Measurements from ENCODE around the gene HPSE2. TPM values are rescaled to one million over a fixed set of nuclear protein-coding genes. Genes with fewer than 3 reads are reported as not detected.
"Not testable (repeated sequence)": the region's sequence is repeated elsewhere in the genome, so short reads cannot be mapped to it uniquely, and the experiment has no call there.

The HPSE2 gene
- total RNA-seq, 1 experiment from 2014 or later, result not detected

DNA sequence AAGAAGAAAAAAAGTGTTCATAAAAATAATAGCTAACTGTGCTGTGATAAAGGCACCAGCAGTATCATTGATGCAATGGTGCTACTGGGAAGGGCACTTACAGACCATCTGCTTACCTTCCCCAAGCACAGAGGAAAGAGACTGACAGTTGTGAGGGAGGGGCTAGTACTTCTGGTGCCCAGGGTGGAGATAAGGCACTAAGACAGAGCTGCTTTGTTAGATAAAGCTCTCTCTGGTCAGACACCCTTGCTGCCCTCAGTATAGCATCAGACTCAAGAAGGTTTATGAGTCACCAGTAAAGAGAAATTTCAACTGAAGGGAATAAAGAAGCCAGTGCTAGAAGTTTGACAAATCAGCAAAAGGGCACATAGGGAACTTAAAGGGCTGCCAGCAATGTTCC lies 325.6 kb downstream of the HPSE2 start:
- H3K27ac ChIP-seq (ENCODE audit: low read length), result no peak overlapping the region
- intact Hi-C loops (cut with micrococcal nuclease; ENCODE audit: unreplicated experiment) (no loop called here), in situ Hi-C loops (cut with HindIII; ENCODE audit: low pct_unique_long_range_greater_than_20kb, low sequenced_read_pairs) (no loop called here)
- H3K4me1 ChIP-seq (ENCODE audit: control insufficient read depth, insufficient read depth, low read length), result no peaks in the 10 kb centered on the region
- POLR2A ChIA-PET, result no interaction called here
- no peaks in the 10 kb centered on the region for H3K27me3 ChIP-seq (ENCODE audit: control insufficient read depth, insufficient read depth, low read length)
- H3K36me3 ChIP-seq (ENCODE audit: control insufficient read depth, insufficient read depth, low read length), result no peaks in the 10 kb centered on the region
- DNase-seq (ENCODE audit: low read depth, low spot score), result no peak
- H3K9me3 ChIP-seq (ENCODE audit: control insufficient read depth, insufficient read depth, low read depth, low read length), result no peaks in the 10 kb centered on the region
- H3K4me3 ChIP-seq (ENCODE audit: low read depth in 2 of 2, low read length in 2 of 2), result no peak overlapping the region
- no peak for ATAC-seq
- BruUV-seq (replicated peaks), result no TSS peak
- CTCF ChIA-PET, result no interaction called here
- TF ChIP-seq TCF7L2 (IDR thresholded peaks at IDR 0.05; ENCODE audit: low read depth, low read length), result no peak

DNA sequence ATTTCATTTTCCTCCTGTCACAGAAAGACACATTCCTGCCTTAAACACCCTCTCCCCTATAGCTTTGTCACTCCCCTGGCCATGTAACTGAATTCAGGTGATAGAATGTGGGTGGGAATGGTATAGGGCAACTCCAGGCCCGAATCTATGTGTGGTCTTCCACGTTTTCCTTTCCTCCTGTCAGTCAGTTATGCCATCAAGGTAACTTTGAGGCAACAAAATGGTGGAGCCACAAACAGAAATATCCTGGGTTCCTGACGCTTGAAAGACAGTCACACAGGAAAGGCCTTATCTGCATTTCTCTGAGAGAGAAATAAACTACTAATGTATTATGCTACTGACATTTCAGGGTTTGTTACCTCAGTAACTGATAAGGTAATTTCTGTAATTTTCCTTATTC lies 326.8 kb downstream of the HPSE2 start:
- DNase-seq (ENCODE audit: low read depth, low spot score) (no peak), ATAC-seq (no peak)
- TF ChIP-seq, protein P1, sequence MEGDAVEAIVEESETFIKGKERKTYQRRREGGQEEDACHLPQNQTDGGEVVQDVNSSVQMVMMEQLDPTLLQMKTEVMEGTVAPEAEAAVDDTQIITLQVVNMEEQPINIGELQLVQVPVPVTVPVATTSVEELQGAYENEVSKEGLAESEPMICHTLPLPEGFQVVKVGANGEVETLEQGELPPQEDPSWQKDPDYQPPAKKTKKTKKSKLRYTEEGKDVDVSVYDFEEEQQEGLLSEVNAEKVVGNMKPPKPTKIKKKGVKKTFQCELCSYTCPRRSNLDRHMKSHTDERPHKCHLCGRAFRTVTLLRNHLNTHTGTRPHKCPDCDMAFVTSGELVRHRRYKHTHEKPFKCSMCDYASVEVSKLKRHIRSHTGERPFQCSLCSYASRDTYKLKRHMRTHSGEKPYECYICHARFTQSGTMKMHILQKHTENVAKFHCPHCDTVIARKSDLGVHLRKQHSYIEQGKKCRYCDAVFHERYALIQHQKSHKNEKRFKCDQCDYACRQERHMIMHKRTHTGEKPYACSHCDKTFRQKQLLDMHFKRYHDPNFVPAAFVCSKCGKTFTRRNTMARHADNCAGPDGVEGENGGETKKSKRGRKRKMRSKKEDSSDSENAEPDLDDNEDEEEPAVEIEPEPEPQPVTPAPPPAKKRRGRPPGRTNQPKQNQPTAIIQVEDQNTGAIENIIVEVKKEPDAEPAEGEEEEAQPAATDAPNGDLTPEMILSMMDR (IDR thresholded peaks at IDR 0.05), result no peak
- TF ChIP-seq POLR2AphosphoS5 (IDR thresholded peaks at IDR 0.05; ENCODE audit: low read depth, low read length), result no peak
- TF ChIP-seq SIN3A (IDR thresholded peaks at IDR 0.05; ENCODE audit: borderline replicate concordance, insufficient read depth, low read depth, low read length), result no peak
- TF ChIP-seq, protein P2, sequence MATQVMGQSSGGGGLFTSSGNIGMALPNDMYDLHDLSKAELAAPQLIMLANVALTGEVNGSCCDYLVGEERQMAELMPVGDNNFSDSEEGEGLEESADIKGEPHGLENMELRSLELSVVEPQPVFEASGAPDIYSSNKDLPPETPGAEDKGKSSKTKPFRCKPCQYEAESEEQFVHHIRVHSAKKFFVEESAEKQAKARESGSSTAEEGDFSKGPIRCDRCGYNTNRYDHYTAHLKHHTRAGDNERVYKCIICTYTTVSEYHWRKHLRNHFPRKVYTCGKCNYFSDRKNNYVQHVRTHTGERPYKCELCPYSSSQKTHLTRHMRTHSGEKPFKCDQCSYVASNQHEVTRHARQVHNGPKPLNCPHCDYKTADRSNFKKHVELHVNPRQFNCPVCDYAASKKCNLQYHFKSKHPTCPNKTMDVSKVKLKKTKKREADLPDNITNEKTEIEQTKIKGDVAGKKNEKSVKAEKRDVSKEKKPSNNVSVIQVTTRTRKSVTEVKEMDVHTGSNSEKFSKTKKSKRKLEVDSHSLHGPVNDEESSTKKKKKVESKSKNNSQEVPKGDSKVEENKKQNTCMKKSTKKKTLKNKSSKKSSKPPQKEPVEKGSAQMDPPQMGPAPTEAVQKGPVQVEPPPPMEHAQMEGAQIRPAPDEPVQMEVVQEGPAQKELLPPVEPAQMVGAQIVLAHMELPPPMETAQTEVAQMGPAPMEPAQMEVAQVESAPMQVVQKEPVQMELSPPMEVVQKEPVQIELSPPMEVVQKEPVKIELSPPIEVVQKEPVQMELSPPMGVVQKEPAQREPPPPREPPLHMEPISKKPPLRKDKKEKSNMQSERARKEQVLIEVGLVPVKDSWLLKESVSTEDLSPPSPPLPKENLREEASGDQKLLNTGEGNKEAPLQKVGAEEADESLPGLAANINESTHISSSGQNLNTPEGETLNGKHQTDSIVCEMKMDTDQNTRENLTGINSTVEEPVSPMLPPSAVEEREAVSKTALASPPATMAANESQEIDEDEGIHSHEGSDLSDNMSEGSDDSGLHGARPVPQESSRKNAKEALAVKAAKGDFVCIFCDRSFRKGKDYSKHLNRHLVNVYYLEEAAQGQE (IDR thresholded peaks at IDR 0.05; ENCODE audit: insufficient read depth in 1 of 2, low read depth in 2 of 2, low read length in 1 of 2), result no peak
- no peak for TF ChIP-seq TCF7L2 (IDR thresholded peaks at IDR 0.05; ENCODE audit: low read depth, low read length)
- no peaks in the 10 kb centered on the region for H3K27me3 ChIP-seq (ENCODE audit: control insufficient read depth, insufficient read depth, low read length)
- no peak overlapping the region for H3K27ac ChIP-seq (ENCODE audit: low read length)
- intact Hi-C loops (cut with micrococcal nuclease; ENCODE audit: unreplicated experiment) (no loop called here), in situ Hi-C loops (cut with HindIII; ENCODE audit: low pct_unique_long_range_greater_than_20kb, low sequenced_read_pairs) (no loop called here)
- CTCF ChIA-PET, result no interaction called here
- no peaks in the 10 kb centered on the region for H3K4me1 ChIP-seq (ENCODE audit: control insufficient read depth, insufficient read depth, low read length)
- no TSS peak for BruUV-seq (replicated peaks)
- no peaks in the 10 kb centered on the region for H3K9me3 ChIP-seq (ENCODE audit: control insufficient read depth, insufficient read depth, low read depth, low read length)
- POLR2A ChIA-PET, result no interaction called here
- H3K36me3 ChIP-seq (ENCODE audit: control insufficient read depth, insufficient read depth, low read length), result no peaks in the 10 kb centered on the region
- H3K4me3 ChIP-seq (ENCODE audit: low read depth in 2 of 2, low read length in 2 of 2), result no peak overlapping the region

DNA sequence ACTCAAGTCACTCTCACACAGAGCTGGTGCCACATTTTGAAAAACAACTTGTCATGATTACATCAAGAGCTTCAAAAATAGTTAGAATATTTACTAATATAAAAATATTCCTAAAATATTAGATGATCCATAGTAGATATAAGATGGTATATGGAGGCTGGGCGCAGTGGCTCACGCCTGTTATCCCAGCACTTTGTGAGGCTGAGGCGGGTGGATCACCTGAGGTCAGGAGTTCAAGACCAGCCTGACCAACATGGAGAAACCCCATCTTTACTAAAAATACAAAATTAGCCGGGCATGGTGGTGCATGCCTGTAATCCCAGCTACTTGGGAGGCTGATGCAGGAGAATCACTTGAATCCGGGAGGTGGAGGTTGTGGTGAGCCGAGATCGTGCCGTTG lies 327.4 kb downstream of the HPSE2 start:
- in situ Hi-C loops (cut with HindIII; ENCODE audit: low pct_unique_long_range_greater_than_20kb, low sequenced_read_pairs); H3K36me3 ChIP-seq (ENCODE audit: control insufficient read depth, insufficient read depth, low read length); ATAC-seq; H3K9me3 ChIP-seq (ENCODE audit: control insufficient read depth, insufficient read depth, low read depth, low read length); H3K27ac ChIP-seq (ENCODE audit: low read length); DNase-seq (ENCODE audit: low read depth, low spot score); H3K4me1 ChIP-seq (ENCODE audit: control insufficient read depth, insufficient read depth, low read length); CTCF ChIA-PET; BruUV-seq (replicated peaks); H3K4me3 ChIP-seq (ENCODE audit: low read depth in 2 of 2, low read length in 2 of 2); H3K27me3 ChIP-seq (ENCODE audit: control insufficient read depth, insufficient read depth, low read length); intact Hi-C loops (cut with micrococcal nuclease; ENCODE audit: unreplicated experiment); POLR2A ChIA-PET: not testable (repeated sequence)
